GM12801 (cell line): ENCODE data around the gene CLDN9.

Source experiments
- CTCF ChIP-seq: IDR thresholded peaks from one replicate; pipeline ENCODE4 v1.5.1; 2011; ENCODE audit warnings: control low read depth; ENCODE audit not compliant: insufficient read length; ENCODE audit errors: extremely low read depth

The CLDN9 gene

GRCh38 chr16:3056336-3057180, 43.8 kb downstream of the CLDN9 start:
- no peak for TF ChIP-seq CTCF

- no peak for TF ChIP-seq CTCF
Measured at GRCh38 chr16:3057181-3058138, 44.7 kb downstream of the CLDN9 start.

- no peak for TF ChIP-seq CTCF
Measured at GRCh38 chr16:3058139-3059030, 45.7 kb downstream of the CLDN9 start.

- no peak for TF ChIP-seq CTCF
Measured at GRCh38 chr16:3059041-3059722, 46.5 kb downstream of the CLDN9 start.

GRCh38 chr16:3059723-3060242, 47.1 kb downstream of the CLDN9 start:
- no peak for TF ChIP-seq CTCF

GRCh38 chr16:3060339-3061127, 47.8 kb downstream of the CLDN9 start:
- no peak for TF ChIP-seq CTCF
